Measurements from ENCODE around the gene COG5. TPM values are rescaled to one million over a fixed set of nuclear protein-coding genes. Genes with fewer than 3 reads are reported as not detected.

Gene COG5
- total and polyA plus RNA-seq, 9 of the 15 experiments (the other 6 are each of a cell fraction or from before 2014, with no cell fraction given): 15.3 to 75.1 (median 56.4) TPM

- CTCF ChIA-PET (ENCODE audit: low intra/inter-chr PET ratio): no interaction called here
- peaks cover 14% of the 10 kb centered on the region for H3K9me3 ChIP-seq (replicated peaks; ENCODE audit: control insufficient read depth, insufficient read depth, low read depth, low read length)
- FAIRE-seq: no peak
- H3K79me2 ChIP-seq (ENCODE audit: control insufficient read depth, insufficient read depth, low read length): no peaks in the 10 kb centered on the region
- ATAC-seq: no peak; the same call in 2 of the 3 replicates
- H3K36me3 ChIP-seq (ENCODE audit: control insufficient read depth, insufficient read depth, low read length): peaks cover 28% of the 10 kb centered on the region; the same call in 2 of the 3 replicates
- H3K27me3 ChIP-seq (ENCODE audit: control insufficient read depth in 2 of 2, insufficient read depth in 2 of 2, low read length in 2 of 2): no peaks in the 10 kb centered on the region
- H3K4me1 ChIP-seq (replicated peaks in 1 of 2; ENCODE audit: control insufficient read depth in 2 of 2, insufficient read depth in 2 of 2, low read length in 2 of 2): no peaks in the 10 kb centered on the region
- peak in 1 of 4 experiments; percentile 30 for DNase-seq (ENCODE audit: extremely low read depth in 1 of 4, low spot score in 3 of 4)
- no peak overlapping the region for H3K4me3 ChIP-seq
- H2AFZ ChIP-seq (ENCODE audit: low read depth, low read length): no peak overlapping the region
- no peak overlapping the region for H3K4me2 ChIP-seq (ENCODE audit: insufficient read depth, low read length)
- intact Hi-C loops (cut with micrococcal nuclease) (no loop called here), in situ Hi-C loops (cut with MboI) (no loop called here)
- no peak overlapping the region for H3K27ac ChIP-seq (ENCODE audit: extremely low read depth, low read depth, low read length)
- BruUV-seq (replicated peaks): no TSS peak
- H4K20me1 ChIP-seq (replicated peaks; ENCODE audit: control insufficient read depth, insufficient read depth, low read length): no peaks in the 10 kb centered on the region
- H3K9ac ChIP-seq (ENCODE audit: insufficient read depth in 1 of 2, low read depth in 2 of 2, low read length in 2 of 2): no peak overlapping the region
- no peaks in the 10 kb centered on the region for H3K9me1 ChIP-seq (ENCODE audit: control insufficient read depth, insufficient read depth, low read length)
- 91% methylated on average over 9 of the region's 9 CpGs for WGBS (ENCODE audit: insufficient coverage, low coverage, missing lambda C conversion rate)
- POLR2A ChIA-PET: interaction anchor here (0.9 kb wide), 1 partner anchor 14 kb away, joined by 3 read pairs; no protein-coding TSS in a partner anchor
- no peak for TF ChIP-seq TGIF2 (CRISPR knock-in tag; IDR thresholded peaks at IDR 0.05)
- peak; percentile 75; the same call in 1 of the 2 replicates for TF ChIP-seq CBX1 (IDR thresholded peaks at IDR 0.05; ENCODE audit: low read depth)
- no peak for TF ChIP-seq ZNF407 (IDR thresholded peaks at IDR 0.05; ENCODE audit: low read depth)
- TF ChIP-seq MTA3 (IDR thresholded peaks at IDR 0.05; ENCODE audit: borderline replicate concordance): 0 out of 2 replicates have a peak, but pooled peaks have one; percentile 12
- TF ChIP-seq ZNF280A (IDR thresholded peaks at IDR 0.05; ENCODE audit: low read depth, partially characterized antibody): peak; percentile 82
- peak; percentile 13 to 96 for TF ChIP-seq CBX3 (IDR thresholded peaks at IDR 0.05; ENCODE audit: borderline replicate concordance in 1 of 2, low read length in 2 of 2)
- TF ChIP-seq ZNF324 (CRISPR knock-in tag; IDR thresholded peaks at IDR 0.05): no peak
- TF ChIP-seq MAFG (tag; conservative IDR thresholded peaks at IDR 0.05): 0 out of 2 replicates have a peak, but pooled peaks have one; percentile 6
- TF ChIP-seq ZFP36 (IDR thresholded peaks at IDR 0.05; ENCODE audit: low read depth, low read length, partially characterized antibody): no peak
- no peak for TF ChIP-seq GABPA (tag; conservative IDR thresholded peaks at IDR 0.05; ENCODE audit: low read depth)
- TF ChIP-seq NCOA6 (IDR thresholded peaks at IDR 0.05): no peak
These were observed 204.0 kb downstream of the COG5 start for GRCh38 chr7:107359520-107360316.
